SK-N-SH treated with all-trans-retinoic acid at 6 μM for 48 hours (cell line): ENCODE measurements around the gene DPP6.

ENCODE experiments used
- ATAC-seq: fragments of 200-7000 bp; cut with Tn5 transposase; 3 replicates; pipeline ENCODE4 v1.9.1; 2020; ENCODE audit warnings: mild to moderate bottlenecking, moderate library complexity
- ARNTL ChIP-seq: fragments of 450-650 bp; formaldehyde crosslinking; IDR thresholded peaks from 2 replicates; pipeline ENCODE4 v1.5.0; 2020; ENCODE audit warnings: low read depth, mild to moderate bottlenecking, moderate library complexity, borderline replicate concordance
- BACH2 ChIP-seq: fragments of 250-450 bp; sonication (Bioruptor Pico); IDR thresholded peaks from 2 replicates; pipeline ENCODE4 v1.9.0; 2021; ENCODE audit warnings: mild to moderate bottlenecking, borderline replicate concordance
- CSDC2 ChIP-seq: fragments of 250-450 bp; sonication (Bioruptor Pico); IDR thresholded peaks from 2 replicates; pipeline ENCODE4 v1.5.0; 2020; ENCODE audit warnings: mild to moderate bottlenecking, moderate library complexity
- ESRRG ChIP-seq: fragments of 250-450 bp; sonication (Bioruptor Pico); IDR thresholded peaks from 2 replicates; pipeline ENCODE4 v1.6.1; 2021; ENCODE audit warnings: mild to moderate bottlenecking
- GLIS3 ChIP-seq: fragments of 250-450 bp; sonication (Bioruptor Pico); IDR thresholded peaks from 2 replicates; pipeline ENCODE4 v1.5.0; 2020; ENCODE audit warnings: mild to moderate bottlenecking, moderate library complexity
- OSR1 ChIP-seq: fragments of 250-450 bp; sonication (Bioruptor Pico); IDR thresholded peaks from 2 replicates; pipeline ENCODE4 v1.8.0; 2022; ENCODE audit warnings: moderate library complexity, mild to moderate bottlenecking, inconsistent platforms
- PPARA ChIP-seq: fragments of 250-450 bp; sonication (Bioruptor Pico); IDR thresholded peaks from 2 replicates; pipeline ENCODE4 v1.5.0; 2020; ENCODE audit warnings: mild to moderate bottlenecking, borderline replicate concordance
- RARB ChIP-seq: fragments of 250-450 bp; sonication (Bioruptor Pico); IDR thresholded peaks from 2 replicates; pipeline ENCODE4 v1.8.0; 2021; ENCODE audit warnings: mild to moderate bottlenecking, moderate library complexity
- SNAI2 ChIP-seq: fragments of 250-450 bp; sonication (Bioruptor Pico); IDR thresholded peaks from 2 replicates; pipeline ENCODE4 v1.5.0; 2020; ENCODE audit warnings: mild to moderate bottlenecking, moderate library complexity
- TCF4 ChIP-seq: fragments of 250-450 bp; sonication (Bioruptor Pico); IDR thresholded peaks from 2 replicates; pipeline ENCODE4 v1.8.0; 2021; ENCODE audit warnings: mild to moderate bottlenecking, moderate library complexity, borderline replicate concordance
- TOX ChIP-seq: fragments of 250-450 bp; sonication (Bioruptor Pico); IDR thresholded peaks from 2 replicates; pipeline ENCODE4 v1.8.0; 2021; ENCODE audit warnings: mild to moderate bottlenecking, moderate library complexity, borderline replicate concordance
- ZC3H10 ChIP-seq: fragments of 250-450 bp; sonication (Bioruptor Pico); IDR thresholded peaks from 2 replicates; pipeline ENCODE4 v1.5.1; 2021; ENCODE audit warnings: mild to moderate bottlenecking, moderate library complexity
- ZFP3 ChIP-seq: fragments of 250-450 bp; sonication (Bioruptor Pico); IDR thresholded peaks from 2 replicates; pipeline ENCODE4 v1.5.0; 2020; ENCODE audit warnings: mild to moderate bottlenecking, moderate library complexity
- ZNF565 ChIP-seq: fragments of 450-650 bp; formaldehyde crosslinking; conservative IDR thresholded peaks from 2 replicates; pipeline ENCODE4 v1.5.0; 2020; ENCODE audit warnings: low read depth, mild to moderate bottlenecking, moderate library complexity
- ZNF70 ChIP-seq: fragments of 450-650 bp; formaldehyde crosslinking; IDR thresholded peaks from 2 replicates; pipeline ENCODE4 v1.5.0; 2020; ENCODE audit warnings: mild to moderate bottlenecking, moderate library complexity
- ZNF8 ChIP-seq: fragments of 450-650 bp; formaldehyde crosslinking; IDR thresholded peaks from 2 replicates; pipeline ENCODE4 v1.5.0; 2020; ENCODE audit warnings: mild to moderate bottlenecking, moderate library complexity
- TF ChIP-seq, protein P1 (sequence below): fragments of 250-450 bp; sonication (Bioruptor Pico); IDR thresholded peaks from 2 replicates; pipeline ENCODE4 v1.8.0; 2020; ENCODE audit warnings: mild to moderate bottlenecking, moderate library complexity, borderline replicate concordance
- TF ChIP-seq, protein P2 (sequence below): fragments of 250-450 bp; sonication (Bioruptor Pico); IDR thresholded peaks from 2 replicates; pipeline ENCODE4 v1.5.1; 2020; ENCODE audit warnings: low read depth, mild to moderate bottlenecking, moderate library complexity
- TF ChIP-seq, protein P3 (sequence below): fragments of 250-450 bp; sonication (Bioruptor Pico); IDR thresholded peaks from 2 replicates; pipeline ENCODE4 v1.5.0; 2020; ENCODE audit warnings: mild to moderate bottlenecking, moderate library complexity
- TF ChIP-seq, protein P4 (sequence below): fragments of 250-450 bp; sonication (Bioruptor Pico); IDR thresholded peaks from 2 replicates; pipeline ENCODE4 v1.8.0; 2021; ENCODE audit warnings: low read depth, mild to moderate bottlenecking, moderate library complexity, borderline replicate concordance
- TF ChIP-seq, protein P5 (sequence below): fragments of 250-450 bp; sonication (Bioruptor Pico); IDR thresholded peaks from 2 replicates; pipeline ENCODE4 v1.5.1; 2021; ENCODE audit warnings: mild to moderate bottlenecking, moderate library complexity

Gene DPP6

DNA sequence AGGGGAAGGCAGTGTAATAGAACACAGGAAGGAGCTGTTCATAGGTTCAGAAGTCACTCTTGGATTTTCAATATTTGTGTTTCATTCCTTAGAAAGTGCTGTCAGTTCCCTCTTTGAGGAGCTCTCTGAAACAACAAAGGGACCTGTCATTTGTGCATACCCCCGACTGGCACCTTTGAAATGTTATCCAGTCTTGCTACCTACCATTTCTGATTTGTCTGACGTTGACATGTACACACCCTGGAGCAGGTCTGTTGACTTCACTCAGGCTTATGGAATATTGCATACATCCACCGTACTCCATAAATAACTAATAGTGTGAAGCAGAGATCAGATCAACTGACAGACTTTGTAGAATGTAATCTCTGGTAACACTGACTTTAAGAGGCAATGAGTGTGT, 189.8 kb downstream of the DPP6 start:
- ATAC-seq: no peak
- no peak for TF ChIP-seq SNAI2 (CRISPR knock-in tag)
- no peak for TF ChIP-seq ZNF8 (CRISPR knock-in tag)
- no peak for TF ChIP-seq CSDC2 (CRISPR knock-in tag)
- TF ChIP-seq, protein P1, sequence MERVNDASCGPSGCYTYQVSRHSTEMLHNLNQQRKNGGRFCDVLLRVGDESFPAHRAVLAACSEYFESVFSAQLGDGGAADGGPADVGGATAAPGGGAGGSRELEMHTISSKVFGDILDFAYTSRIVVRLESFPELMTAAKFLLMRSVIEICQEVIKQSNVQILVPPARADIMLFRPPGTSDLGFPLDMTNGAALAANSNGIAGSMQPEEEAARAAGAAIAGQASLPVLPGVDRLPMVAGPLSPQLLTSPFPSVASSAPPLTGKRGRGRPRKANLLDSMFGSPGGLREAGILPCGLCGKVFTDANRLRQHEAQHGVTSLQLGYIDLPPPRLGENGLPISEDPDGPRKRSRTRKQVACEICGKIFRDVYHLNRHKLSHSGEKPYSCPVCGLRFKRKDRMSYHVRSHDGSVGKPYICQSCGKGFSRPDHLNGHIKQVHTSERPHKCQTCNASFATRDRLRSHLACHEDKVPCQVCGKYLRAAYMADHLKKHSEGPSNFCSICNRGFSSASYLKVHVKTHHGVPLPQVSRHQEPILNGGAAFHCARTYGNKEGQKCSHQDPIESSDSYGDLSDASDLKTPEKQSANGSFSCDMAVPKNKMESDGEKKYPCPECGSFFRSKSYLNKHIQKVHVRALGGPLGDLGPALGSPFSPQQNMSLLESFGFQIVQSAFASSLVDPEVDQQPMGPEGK (CRISPR knock-in tag): no peak
- TF ChIP-seq, protein P2, sequence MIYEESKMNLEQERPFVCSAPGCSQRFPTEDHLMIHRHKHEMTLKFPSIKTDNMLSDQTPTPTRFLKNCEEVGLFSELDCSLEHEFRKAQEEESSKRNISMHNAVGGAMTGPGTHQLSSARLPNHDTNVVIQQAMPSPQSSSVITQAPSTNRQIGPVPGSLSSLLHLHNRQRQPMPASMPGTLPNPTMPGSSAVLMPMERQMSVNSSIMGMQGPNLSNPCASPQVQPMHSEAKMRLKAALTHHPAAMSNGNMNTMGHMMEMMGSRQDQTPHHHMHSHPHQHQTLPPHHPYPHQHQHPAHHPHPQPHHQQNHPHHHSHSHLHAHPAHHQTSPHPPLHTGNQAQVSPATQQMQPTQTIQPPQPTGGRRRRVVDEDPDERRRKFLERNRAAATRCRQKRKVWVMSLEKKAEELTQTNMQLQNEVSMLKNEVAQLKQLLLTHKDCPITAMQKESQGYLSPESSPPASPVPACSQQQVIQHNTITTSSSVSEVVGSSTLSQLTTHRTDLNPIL: no peak

DNA sequence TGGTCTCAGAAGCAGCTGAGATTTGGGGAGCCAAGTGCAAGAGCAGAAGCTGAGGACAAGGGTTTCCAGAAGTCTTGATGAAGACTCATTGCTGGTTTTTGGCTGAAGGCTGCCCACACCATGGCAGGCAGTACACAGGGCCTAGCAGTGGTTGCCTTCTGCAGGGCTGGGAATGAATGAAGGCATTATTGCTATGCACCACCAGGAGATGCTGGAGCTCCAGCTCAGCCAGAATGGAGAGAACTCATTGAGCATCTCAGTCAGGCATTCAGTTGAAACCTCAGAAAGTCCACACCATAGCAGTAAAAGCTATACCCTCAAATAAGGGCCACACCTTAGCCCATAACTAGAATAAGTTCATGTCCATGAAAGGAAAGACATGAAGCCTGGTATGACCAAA, 190.5 kb downstream of the DPP6 start:
- TF ChIP-seq ESRRG (CRISPR knock-in tag): no peak
- no peak for TF ChIP-seq ZFP3 (CRISPR knock-in tag)
- TF ChIP-seq, protein P3, sequence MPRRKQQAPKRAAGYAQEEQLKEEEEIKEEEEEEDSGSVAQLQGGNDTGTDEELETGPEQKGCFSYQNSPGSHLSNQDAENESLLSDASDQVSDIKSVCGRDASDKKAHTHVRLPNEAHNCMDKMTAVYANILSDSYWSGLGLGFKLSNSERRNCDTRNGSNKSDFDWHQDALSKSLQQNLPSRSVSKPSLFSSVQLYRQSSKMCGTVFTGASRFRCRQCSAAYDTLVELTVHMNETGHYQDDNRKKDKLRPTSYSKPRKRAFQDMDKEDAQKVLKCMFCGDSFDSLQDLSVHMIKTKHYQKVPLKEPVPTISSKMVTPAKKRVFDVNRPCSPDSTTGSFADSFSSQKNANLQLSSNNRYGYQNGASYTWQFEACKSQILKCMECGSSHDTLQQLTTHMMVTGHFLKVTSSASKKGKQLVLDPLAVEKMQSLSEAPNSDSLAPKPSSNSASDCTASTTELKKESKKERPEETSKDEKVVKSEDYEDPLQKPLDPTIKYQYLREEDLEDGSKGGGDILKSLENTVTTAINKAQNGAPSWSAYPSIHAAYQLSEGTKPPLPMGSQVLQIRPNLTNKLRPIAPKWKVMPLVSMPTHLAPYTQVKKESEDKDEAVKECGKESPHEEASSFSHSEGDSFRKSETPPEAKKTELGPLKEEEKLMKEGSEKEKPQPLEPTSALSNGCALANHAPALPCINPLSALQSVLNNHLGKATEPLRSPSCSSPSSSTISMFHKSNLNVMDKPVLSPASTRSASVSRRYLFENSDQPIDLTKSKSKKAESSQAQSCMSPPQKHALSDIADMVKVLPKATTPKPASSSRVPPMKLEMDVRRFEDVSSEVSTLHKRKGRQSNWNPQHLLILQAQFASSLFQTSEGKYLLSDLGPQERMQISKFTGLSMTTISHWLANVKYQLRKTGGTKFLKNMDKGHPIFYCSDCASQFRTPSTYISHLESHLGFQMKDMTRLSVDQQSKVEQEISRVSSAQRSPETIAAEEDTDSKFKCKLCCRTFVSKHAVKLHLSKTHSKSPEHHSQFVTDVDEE (CRISPR knock-in tag): no peak
- TF ChIP-seq, protein P4, sequence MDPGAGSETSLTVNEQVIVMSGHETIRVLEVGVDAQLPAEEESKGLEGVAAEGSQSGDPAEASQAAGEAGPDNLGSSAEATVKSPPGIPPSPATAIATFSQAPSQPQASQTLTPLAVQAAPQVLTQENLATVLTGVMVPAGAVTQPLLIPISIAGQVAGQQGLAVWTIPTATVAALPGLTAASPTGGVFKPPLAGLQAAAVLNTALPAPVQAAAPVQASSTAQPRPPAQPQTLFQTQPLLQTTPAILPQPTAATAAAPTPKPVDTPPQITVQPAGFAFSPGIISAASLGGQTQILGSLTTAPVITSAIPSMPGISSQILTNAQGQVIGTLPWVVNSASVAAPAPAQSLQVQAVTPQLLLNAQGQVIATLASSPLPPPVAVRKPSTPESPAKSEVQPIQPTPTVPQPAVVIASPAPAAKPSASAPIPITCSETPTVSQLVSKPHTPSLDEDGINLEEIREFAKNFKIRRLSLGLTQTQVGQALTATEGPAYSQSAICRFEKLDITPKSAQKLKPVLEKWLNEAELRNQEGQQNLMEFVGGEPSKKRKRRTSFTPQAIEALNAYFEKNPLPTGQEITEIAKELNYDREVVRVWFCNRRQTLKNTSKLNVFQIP (CRISPR knock-in tag): no peak
- TF ChIP-seq SNAI2 (CRISPR knock-in tag): no peak
- TF ChIP-seq TCF4: no peak
- TF ChIP-seq ZC3H10 (CRISPR knock-in tag): no peak
- no peak for TF ChIP-seq GLIS3 (CRISPR knock-in tag)
- TF ChIP-seq ARNTL (CRISPR knock-in tag): no peak
- no peak for TF ChIP-seq OSR1 (CRISPR knock-in tag)
- no peak for TF ChIP-seq RARB (CRISPR knock-in tag)
- no peak for TF ChIP-seq CSDC2 (CRISPR knock-in tag)
- ATAC-seq: no peak

DNA sequence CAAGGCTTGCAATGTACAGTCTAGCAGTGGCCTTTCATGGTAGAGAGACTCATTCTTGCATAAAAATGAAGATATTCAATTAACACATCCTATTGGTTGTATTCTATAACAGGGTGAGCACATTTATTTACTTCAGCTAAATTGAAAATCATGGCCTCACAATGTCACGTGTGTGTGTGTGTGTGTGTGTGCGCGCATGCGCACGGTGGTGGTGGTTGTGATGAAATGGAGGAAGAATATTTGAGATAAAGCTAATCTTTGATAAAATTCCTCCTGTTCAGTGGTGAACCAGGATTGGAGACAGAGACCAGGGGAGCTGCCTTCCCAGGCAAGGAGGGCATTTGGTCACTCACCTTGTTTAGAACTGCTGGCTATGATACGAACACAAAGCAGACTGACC, 199.8 kb downstream of the DPP6 start:
- ATAC-seq: no peak
- TF ChIP-seq ZNF8 (CRISPR knock-in tag) (no peak), ARNTL (CRISPR knock-in tag) (no peak), PPARA (CRISPR knock-in tag) (no peak), GLIS3 (CRISPR knock-in tag) (no peak), ZNF70 (no peak)

DNA sequence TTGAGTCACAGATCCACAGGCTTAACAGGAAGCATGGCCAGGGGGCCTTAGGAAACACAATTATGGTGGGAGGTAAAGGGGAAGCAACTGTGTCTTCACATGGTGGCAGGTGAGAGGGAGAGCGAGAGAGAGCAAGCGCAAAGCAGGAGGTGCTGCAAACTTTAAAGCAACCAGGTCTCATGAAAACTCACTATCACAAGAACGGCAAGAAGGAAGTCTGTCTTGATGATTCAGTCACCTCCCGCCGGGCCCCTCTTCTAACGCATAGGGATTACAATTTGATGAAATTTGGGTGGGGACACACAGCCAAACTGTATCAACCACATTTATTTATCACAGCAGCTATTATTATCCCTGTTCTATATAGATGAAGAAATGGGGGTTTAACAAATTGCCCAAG, 201.6 kb downstream of the DPP6 start:
- TF ChIP-seq CSDC2 (CRISPR knock-in tag) (no peak), ZNF565 (no peak), TCF4 (no peak)
- TF ChIP-seq, all 23 proteins: peak for 0
- no peak for ATAC-seq

DNA sequence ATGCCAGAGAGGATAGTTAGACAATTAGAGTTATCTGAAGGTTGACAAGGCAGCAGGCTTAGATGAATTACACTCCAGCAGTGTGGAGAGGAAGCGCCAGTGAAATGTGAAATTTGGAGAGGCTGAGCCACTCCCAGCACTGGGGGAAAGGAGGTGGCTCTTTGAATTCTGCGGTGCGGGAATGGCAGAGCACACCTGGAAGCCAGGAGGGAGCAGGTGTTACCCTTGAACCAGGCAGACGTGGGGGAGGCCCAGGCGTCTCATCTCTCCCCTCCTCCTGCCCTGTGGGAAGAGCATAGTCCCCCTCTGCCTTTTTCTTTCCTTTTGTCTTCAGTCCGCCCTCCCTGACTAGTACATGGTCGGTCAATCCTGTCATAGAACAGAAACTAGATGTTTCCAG, 203.1 kb downstream of the DPP6 start:
- ATAC-seq: no peak
- TF ChIP-seq CSDC2 (CRISPR knock-in tag) (no peak), TOX (no peak), BACH2 (CRISPR knock-in tag) (no peak), SNAI2 (CRISPR knock-in tag) (no peak), ARNTL (CRISPR knock-in tag) (no peak), ZNF70 (no peak)
- TF ChIP-seq, protein P2: no peak
- TF ChIP-seq, protein P4 (CRISPR knock-in tag): no peak
- TF ChIP-seq, protein P5, sequence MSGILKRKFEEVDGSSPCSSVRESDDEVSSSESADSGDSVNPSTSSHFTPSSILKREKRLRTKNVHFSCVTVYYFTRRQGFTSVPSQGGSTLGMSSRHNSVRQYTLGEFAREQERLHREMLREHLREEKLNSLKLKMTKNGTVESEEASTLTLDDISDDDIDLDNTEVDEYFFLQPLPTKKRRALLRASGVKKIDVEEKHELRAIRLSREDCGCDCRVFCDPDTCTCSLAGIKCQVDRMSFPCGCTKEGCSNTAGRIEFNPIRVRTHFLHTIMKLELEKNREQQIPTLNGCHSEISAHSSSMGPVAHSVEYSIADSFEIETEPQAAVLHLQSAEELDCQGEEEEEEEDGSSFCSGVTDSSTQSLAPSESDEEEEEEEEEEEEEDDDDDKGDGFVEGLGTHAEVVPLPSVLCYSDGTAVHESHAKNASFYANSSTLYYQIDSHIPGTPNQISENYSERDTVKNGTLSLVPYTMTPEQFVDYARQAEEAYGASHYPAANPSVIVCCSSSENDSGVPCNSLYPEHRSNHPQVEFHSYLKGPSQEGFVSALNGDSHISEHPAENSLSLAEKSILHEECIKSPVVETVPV (CRISPR knock-in tag): no peak
